ENCODE data around the gene PPP1R3C.

The PPP1R3C gene

GRCh38 chr10:91632671-91633550 is at the start of gene PPP1R3C:
Gene PPP1R3C (minus strand): TSS chr10:91633071. CDS start chr10:91632969, 102 bp downstream.
- in situ Hi-C loops (cut with MboI; ENCODE audit: low sequenced_read_pairs) = no loop called here

- in situ Hi-C loops (cut with MboI; ENCODE audit: low sequenced_read_pairs) = no loop called here
Measured at GRCh38 chr10:91681361-91682276, 48.7 kb upstream of the PPP1R3C start.

- in situ Hi-C loops (cut with MboI; ENCODE audit: low sequenced_read_pairs) = no loop called here
Measured at GRCh38 chr10:91680487-91680886, 47.6 kb upstream of the PPP1R3C start.

DNA sequence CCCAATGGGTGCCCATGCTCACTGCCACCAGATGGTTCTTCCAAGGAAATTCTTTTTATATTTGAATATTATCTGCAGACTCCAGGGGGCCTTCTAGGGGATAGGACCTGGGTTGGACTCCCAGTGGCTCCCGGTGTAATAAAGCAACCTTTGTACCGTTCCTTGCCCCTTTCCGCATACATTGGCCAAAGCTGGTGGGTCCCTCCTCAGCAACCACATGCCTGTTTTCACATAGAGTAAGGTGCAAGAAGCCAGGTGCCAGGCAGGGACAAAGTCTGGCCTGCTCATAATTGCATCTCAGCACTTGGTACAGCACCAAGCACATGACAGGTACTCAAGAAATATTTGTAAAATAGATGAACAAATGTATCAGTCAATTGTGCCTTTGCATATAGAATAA is 46.4 kb upstream of the PPP1R3C start:
- in situ Hi-C loops (cut with MboI; ENCODE audit: low sequenced_read_pairs) = no loop called here

- in situ Hi-C loops (cut with MboI; ENCODE audit: low sequenced_read_pairs) = no loop called here
Measured at GRCh38 chr10:91677911-91678310, 45.0 kb upstream of the PPP1R3C start.

DNA sequence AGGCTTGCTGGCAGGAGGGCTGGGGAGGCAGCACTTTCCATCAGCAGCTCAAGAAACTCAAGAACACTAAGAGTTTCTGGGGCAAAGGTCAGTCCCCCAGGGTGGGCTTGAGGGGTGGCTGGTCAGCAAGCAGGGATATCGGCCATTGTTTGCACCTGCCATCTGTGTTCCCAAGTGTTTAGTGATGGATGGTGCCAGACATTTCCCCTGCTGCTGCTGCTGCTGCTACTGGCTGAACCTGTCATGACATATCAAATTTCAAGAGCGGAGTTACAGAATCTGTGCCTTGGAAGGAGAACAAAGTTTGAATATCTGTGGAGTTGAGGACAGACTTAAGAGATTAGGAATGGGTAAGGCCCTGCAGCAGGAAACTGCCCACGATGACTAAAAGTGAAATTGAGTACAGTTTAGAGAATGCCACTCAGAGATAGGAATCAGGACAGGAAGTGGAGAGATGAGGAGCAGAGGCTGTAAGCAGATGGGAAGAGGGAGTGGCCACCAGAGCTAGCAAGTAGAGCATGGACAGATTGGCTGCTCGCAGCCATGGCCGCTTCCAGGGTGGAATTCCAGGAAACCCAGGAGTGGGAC is 39.2 kb upstream of the PPP1R3C start:
- in situ Hi-C loops (cut with MboI; ENCODE audit: low sequenced_read_pairs) = no loop called here

GRCh38 chr10:91668913-91669312 is 36.0 kb upstream of the PPP1R3C start:
- in situ Hi-C loops (cut with MboI; ENCODE audit: low sequenced_read_pairs) = no loop called here

DNA sequence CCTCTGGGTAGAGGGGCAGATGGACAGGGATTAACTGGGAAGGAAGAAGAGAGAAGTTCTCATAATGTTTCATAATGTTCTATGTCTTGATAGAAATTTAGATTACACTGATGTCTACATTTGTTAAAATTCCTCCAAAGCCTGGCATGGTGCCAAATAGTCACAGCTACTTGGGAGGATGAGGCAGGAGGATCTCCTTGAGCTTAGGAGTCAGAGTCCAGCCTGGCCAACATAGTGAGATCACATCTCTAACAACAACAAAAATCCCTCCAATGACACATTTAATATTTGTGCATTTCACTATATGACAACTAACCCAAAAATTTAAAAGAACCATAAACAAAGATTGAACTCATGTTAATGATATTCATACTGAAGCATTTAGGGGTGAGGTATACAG is 33.0 kb upstream of the PPP1R3C start:
- in situ Hi-C loops (cut with MboI; ENCODE audit: low sequenced_read_pairs) = no loop called here

DNA sequence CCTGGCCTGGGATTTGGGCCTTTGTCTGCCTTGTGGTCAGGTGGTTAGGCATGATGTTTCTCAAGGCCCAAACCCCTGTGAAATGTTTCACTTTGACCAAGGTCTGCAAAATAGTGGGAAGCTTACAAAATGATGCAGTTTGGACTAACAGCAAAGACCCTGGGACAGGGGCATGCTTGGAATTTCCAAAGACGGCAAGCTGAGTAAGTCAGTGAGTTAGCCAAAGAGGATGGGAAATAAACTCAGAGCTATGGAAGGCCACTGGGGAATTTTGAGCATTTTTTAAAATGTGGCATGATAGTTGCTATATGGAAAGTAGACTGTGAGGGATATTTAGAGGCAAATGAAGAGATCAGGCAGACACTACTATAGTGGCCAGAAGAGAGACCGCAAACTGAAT is 31.6 kb upstream of the PPP1R3C start:
- in situ Hi-C loops (cut with MboI; ENCODE audit: low sequenced_read_pairs) = no loop called here

DNA sequence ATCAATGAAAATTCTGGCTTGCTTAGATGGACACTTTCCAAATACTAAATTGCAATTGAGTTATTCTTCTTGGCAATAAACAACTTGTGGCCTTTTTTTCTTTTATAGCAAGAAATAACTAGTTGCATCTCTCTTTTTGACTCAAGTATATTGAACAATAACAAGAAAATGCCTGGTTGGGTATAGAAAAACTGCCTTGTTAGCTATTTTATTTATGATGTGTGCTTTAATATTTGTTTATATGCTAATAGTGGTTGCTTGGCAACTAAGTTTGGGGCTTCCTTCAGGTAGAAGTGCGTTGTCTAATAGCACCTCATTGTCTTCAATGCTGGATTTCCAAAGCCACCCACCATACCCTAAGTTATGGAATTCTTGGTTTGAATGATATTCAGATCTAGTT is 30.1 kb upstream of the PPP1R3C start:
- in situ Hi-C loops (cut with MboI; ENCODE audit: low sequenced_read_pairs) = no loop called here

- in situ Hi-C loops (cut with MboI; ENCODE audit: low sequenced_read_pairs) = no loop called here
Measured at GRCh38 chr10:91653219-91653870, 20.5 kb upstream of the PPP1R3C start.

- in situ Hi-C loops (cut with MboI; ENCODE audit: low sequenced_read_pairs) = no loop called here
Measured at GRCh38 chr10:91652364-91652763, 19.5 kb upstream of the PPP1R3C start.

- in situ Hi-C loops (cut with MboI; ENCODE audit: low sequenced_read_pairs) = no loop called here
Measured at GRCh38 chr10:91643700-91644099, 10.8 kb upstream of the PPP1R3C start.

DNA sequence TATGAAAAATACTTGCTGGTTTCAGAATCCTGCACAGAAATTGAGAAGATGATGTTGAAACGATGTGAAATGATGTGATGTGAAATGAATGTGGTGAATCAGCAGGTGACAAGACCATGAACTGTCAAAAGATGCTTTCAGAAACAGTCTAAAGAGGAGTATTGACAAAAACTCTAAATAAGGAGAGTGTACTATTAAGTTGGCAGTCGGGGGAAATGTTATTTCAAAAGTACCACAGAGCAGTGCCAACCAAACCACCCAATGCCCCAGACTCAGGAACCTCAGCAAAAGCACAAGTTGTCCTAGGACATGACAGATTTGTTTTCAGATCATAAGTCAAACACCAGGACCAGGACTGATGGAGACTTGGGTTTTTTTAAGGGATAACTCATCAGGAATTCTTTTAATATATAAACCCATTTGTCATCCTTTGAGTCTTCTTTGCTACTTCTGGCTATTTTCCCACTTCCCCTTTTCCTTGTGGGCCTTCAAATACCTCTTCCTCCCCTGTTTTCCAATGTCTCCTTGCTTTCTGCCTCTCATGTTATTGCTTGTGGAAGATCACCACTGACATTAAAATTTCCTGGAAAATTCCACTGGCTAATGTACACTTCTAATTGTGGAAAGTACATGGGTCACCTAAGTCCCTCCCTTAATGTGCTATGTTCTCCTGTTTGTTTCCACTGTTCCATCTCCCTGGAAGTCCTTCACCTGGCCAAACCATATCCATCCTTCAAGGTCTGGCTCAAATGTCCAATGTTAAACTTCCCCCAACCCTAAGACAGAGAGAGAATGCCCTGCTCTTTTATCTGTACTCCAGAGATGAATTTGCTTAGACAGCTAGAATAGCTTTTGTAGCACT is 10.2 kb upstream of the PPP1R3C start:
- in situ Hi-C loops (cut with MboI; ENCODE audit: low sequenced_read_pairs) = no loop called here

DNA sequence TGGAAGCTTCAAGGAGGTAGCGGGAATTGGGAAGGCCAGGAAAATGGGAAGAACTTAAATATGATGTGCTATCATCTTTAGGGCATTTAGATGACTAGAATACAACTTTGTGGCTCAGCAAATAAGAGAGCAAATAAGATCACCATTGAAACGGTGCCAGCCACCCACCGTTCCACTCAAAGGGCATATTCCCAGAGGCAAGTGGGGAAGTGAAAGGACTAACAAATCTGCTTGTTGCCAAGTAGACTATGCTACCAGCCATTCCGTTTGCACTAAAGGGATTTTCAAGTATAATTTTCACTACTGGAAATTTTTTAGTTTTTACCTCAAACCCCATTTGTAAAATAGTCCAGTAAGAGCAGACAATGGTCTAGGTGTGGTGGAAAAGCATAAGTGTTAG is 4.0 kb upstream of the PPP1R3C start:
- in situ Hi-C loops (cut with MboI; ENCODE audit: low sequenced_read_pairs) = no loop called here

GRCh38 chr10:91635401-91636400 is 2.8 kb upstream of the PPP1R3C start:
- in situ Hi-C loops (cut with MboI; ENCODE audit: low sequenced_read_pairs) = no loop called here

DNA sequence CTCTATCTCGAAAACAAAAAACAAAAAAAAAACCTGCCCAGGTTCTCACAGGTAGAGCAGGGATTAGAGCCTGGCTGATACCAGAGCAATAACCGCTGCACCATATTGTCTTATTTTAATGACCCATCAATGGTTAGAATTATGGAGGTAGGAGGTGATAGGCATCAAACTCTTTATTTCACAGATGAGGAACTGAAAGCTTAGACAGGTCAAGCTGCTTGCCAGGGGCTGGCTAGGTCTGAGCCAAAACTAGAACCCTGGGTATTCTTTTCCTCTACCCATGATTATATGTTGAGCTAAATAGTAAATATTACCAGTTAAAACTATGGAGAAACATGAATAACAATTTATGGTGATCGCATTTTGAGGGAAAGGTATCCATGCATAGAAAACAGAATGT is 2.0 kb upstream of the PPP1R3C start:
- in situ Hi-C loops (cut with MboI; ENCODE audit: low sequenced_read_pairs) = no loop called here

GRCh38 chr10:91634246-91634645 is 1.4 kb upstream of the PPP1R3C start:
- in situ Hi-C loops (cut with MboI; ENCODE audit: low sequenced_read_pairs) = no loop called here

- in situ Hi-C loops (cut with MboI; ENCODE audit: low sequenced_read_pairs) = no loop called here
Measured at GRCh38 chr10:91630625-91631024, 2.2 kb downstream of the PPP1R3C start.
